GM12878 (cell line): ENCODE measurements around the gene WBP4. TPM values are rescaled to one million over a fixed set of nuclear protein-coding genes. Genes with fewer than 3 reads are reported as not detected.

ENCODE experiments used
- ATAC-seq: fragments of 200-7000 bp; cut with Tn5 transposase; 3 replicates; pipeline ENCODE4 v1.9.1; 2020; ENCODE audit warnings: mild to moderate bottlenecking, moderate library complexity
- BruUV-seq: library from RNA; stranded (reverse); fragments of 400-500 nt; replicated peaks from 2 replicates; lab custom pipeline; 2021; lab: Mats Ljungman, UMichigan
- CTCF ChIA-PET: fragments of 300-600 bp; sonication (Branson Sonifier 250); formaldehyde crosslinking; extraction: SDS; loops from one replicate; lab custom pipeline; 2021; ENCODE audit warnings: inconsistent platforms; lab: Yijun Ruan, JAX
- POLR2A ChIA-PET: fragments of 350-600 bp; formaldehyde crosslinking; extraction: SDS; loops from one replicate; lab custom pipeline; 2021; ENCODE audit warnings: inconsistent platforms; lab: Charles Lee
- RAD21 ChIA-PET: fragments of 300-600 bp; sonication (Branson Sonifier 250); formaldehyde crosslinking; loops from one replicate; lab custom pipeline; 2023; ENCODE audit warnings: antibody characterized with exemption; ENCODE audit not compliant: unreplicated experiment; lab: Charles Lee
- SMC1A ChIA-PET: fragments of 300-600 bp; sonication (Branson Sonifier 250); formaldehyde crosslinking; loops from one replicate; lab custom pipeline; 2023; ENCODE audit not compliant: unreplicated experiment, uncharacterized antibody; lab: Charles Lee
- DNase-seq: peaks from one replicate; pipeline ENCODE4 v3.0.0-alpha.2; 2011; ENCODE audit warnings: low read depth, low spot score
- FAIRE-seq: peaks from 3 replicates; lab custom pipeline; 2011; peaks lifted over from hg19 to GRCh38; lab: Jason Lieb, UNC
- H2AFZ ChIP-seq: 2 replicates; pipeline ENCODE4 v1.6.0; 2011; ENCODE audit warnings: low read depth, low read length, control low read depth; ENCODE audit not compliant: control insufficient read depth
- H3K27ac ChIP-seq: 2 replicates; pipeline ENCODE4 v1.5.1; 2011; ENCODE audit warnings: control low read depth; ENCODE audit not compliant: control insufficient read depth, insufficient read depth
- H3K27me3 ChIP-seq, 2 experiments: replicated peaks in 1 of 2; 2 replicates each; pipeline versions ENCODE4 v1.6.0 to v1.6.1; 2011; ENCODE audit warnings: low read length in 1 of 2; ENCODE audit not compliant: control insufficient read depth in 2 of 2, insufficient read depth in 2 of 2
- H3K36me3 ChIP-seq, 2 experiments: 2 replicates each; pipeline ENCODE4 v1.5.1; 2011; ENCODE audit warnings: low read length in 1 of 2; ENCODE audit not compliant: control insufficient read depth in 2 of 2, insufficient read depth in 2 of 2
- H3K4me1 ChIP-seq: 2 replicates; pipeline ENCODE4 v1.6.1; 2011; ENCODE audit warnings: mild to moderate bottlenecking, low read length, moderate library complexity, mixed read lengths; ENCODE audit not compliant: control insufficient read depth, insufficient read depth
- H3K4me2 ChIP-seq: 2 replicates; pipeline ENCODE4 v1.6.0; 2011; ENCODE audit warnings: control low read depth; ENCODE audit not compliant: control insufficient read depth, insufficient read depth
- H3K4me3 ChIP-seq: fragments of 200-600 bp; sonication (generic); 2 replicates; pipeline ENCODE4 v1.5.1; 2016
- H3K79me2 ChIP-seq: 2 replicates; pipeline ENCODE4 v1.6.0; 2011; ENCODE audit warnings: low read length; ENCODE audit not compliant: control insufficient read depth, insufficient read depth
- H3K9ac ChIP-seq: 2 replicates; pipeline ENCODE4 v1.8.0; 2011; ENCODE audit warnings: low read length, control low read depth, mixed read lengths; ENCODE audit not compliant: control insufficient read depth, insufficient read depth
- H3K9me3 ChIP-seq: replicated peaks from 3 replicates; pipeline ENCODE4 v1.5.1; 2011; ENCODE audit warnings: mild to moderate bottlenecking, low read length; ENCODE audit not compliant: control insufficient read depth, insufficient read depth
- H4K20me1 ChIP-seq: 2 replicates; pipeline ENCODE4 v1.6.0; 2011; ENCODE audit not compliant: control insufficient read depth, insufficient read depth
- ASH2L ChIP-seq: fragments of 300-600, 200-600 bp; sonication (generic); IDR thresholded peaks from 2 replicates; pipeline ENCODE4 v1.6.1; 2017; ENCODE audit warnings: low read depth, mild to moderate bottlenecking, borderline replicate concordance
- MEF2B ChIP-seq: fragments of 450-650 bp; IDR thresholded peaks from 2 replicates; pipeline ENCODE4 v1.6.1; 2018; ENCODE audit warnings: mild to moderate bottlenecking, moderate library complexity; ENCODE audit not compliant: partially characterized antibody, poor library complexity, severe bottlenecking
- NFXL1 ChIP-seq: fragments of 450-650 bp; IDR thresholded peaks from 2 replicates; pipeline ENCODE4 v1.6.1; 2017; ENCODE audit warnings: antibody characterized with exemption, mild to moderate bottlenecking, borderline replicate concordance
- RB1 ChIP-seq: fragments of 450-650 bp; formaldehyde crosslinking; IDR thresholded peaks from 2 replicates; pipeline ENCODE4 v1.6.1; 2017; ENCODE audit warnings: mild to moderate bottlenecking, borderline replicate concordance
- SREBF1 ChIP-seq: IDR thresholded peaks from 2 replicates; pipeline ENCODE4 v1.6.1; 2012; ENCODE audit warnings: mild to moderate bottlenecking, low read length
- SRF ChIP-seq, 2 experiments: IDR thresholded peaks; 2 replicates each; pipeline ENCODE4 v1.6.1; 2011; ENCODE audit warnings: low read depth in 2 of 2, low read length in 2 of 2, mild to moderate bottlenecking in 1 of 2, moderate library complexity in 1 of 2
- SUPT20H ChIP-seq: IDR thresholded peaks from 2 replicates; pipeline ENCODE4 v1.6.1; 2011; ENCODE audit warnings: low read depth, mild to moderate bottlenecking, low read length, moderate library complexity, borderline replicate concordance; ENCODE audit not compliant: control insufficient read depth
- TCF12 ChIP-seq: IDR thresholded peaks from 2 replicates; pipeline ENCODE4 v1.6.1; 2011; ENCODE audit warnings: low read depth, mild to moderate bottlenecking, low read length
- YBX1 ChIP-seq: fragments of 450-650 bp; IDR thresholded peaks from 2 replicates; pipeline ENCODE4 v1.6.1; 2016; ENCODE audit warnings: antibody characterized with exemption
- ZNF274 ChIP-seq: IDR thresholded peaks from one replicate; pipeline ENCODE4 v1.8.0; 2011; ENCODE audit not compliant: insufficient read length, insufficient read depth
- ZNF622 ChIP-seq: fragments of 450-650 bp; IDR thresholded peaks from 2 replicates; pipeline ENCODE4 v1.6.1; 2017; ENCODE audit warnings: mild to moderate bottlenecking, inconsistent platforms
- ZZZ3 ChIP-seq: IDR thresholded peaks from 2 replicates; pipeline ENCODE4 v1.6.1; 2011; ENCODE audit warnings: low read depth; ENCODE audit not compliant: control insufficient read depth, insufficient read length
- WGBS: methylation state at CpG from one replicate; pipeline ENCODE4 v1.1.6; 2016; ENCODE audit warnings: low lambda C conversion rate; ENCODE audit not compliant: insufficient replicate concordance, insufficient coverage; ENCODE audit errors: missing lambda C conversion rate; 5-methylcytosine and 5-hydroxymethylcytosine counted together
- in situ Hi-C: fragments of 300-500 bp; cut with MboI; formaldehyde crosslinking; loops from 9 replicates; pipeline ENCODE4 v1.14.3; 2018; ENCODE audit warnings: mixed read lengths
- intact Hi-C: fragments of 100-400 bp; cut with micrococcal nuclease; formaldehyde crosslinking; loops from one replicate; pipeline ENCODE4 v1.14.2; 2022; ENCODE audit not compliant: unreplicated experiment
- polyA plus RNA-seq, 11 experiments: library from polyadenylated mRNA; depleted of rRNA in 4 of 11; unstranded in 6 of 11; stranded (reverse) in 5 of 11; fragments of >200 nt; fragmentation: Nextera tagmentation in 4 of 11; fragmentation: Illumina TruSeq in 1 of 11; extraction: Ambion mirVana in 4 of 11; extraction: Trizol in 1 of 11; gene quantifications; 1 replicate in 1 of 11; 2 replicates in 10 of 11; pipeline versions ENCODE4 v1.2.1 to v1.2.3, GENCODE V29; 2011 to 2016; ENCODE audit warnings: inconsistent platforms in 2 of 11, missing spikeins in 2 of 11, low read depth in 1 of 11
- total RNA-seq, 4 experiments: library from RNA; depleted of rRNA in 3 of 4; stranded (reverse); fragments of >200 nt in 3 of 4; fragmentation: Illumina TruSeq in 1 of 4; extraction: Trizol in 1 of 4; gene quantifications; 2 replicates each; pipeline versions ENCODE4 v1.2.1 to v1.2.3, GENCODE V29; 2013 to 2021

The WBP4 gene
- total and polyA plus RNA-seq, 10 of the 15 experiments (the other 5 are each of a cell fraction or from before 2014, with no cell fraction given): 7.4 to 21.6 (median 14.2) TPM

- Histone ChIP-seq H3K27me3 (no peaks in the 10 kb centered on the region), H3K4me2 (no peak overlapping the region), H2AFZ (no peak overlapping the region), H3K4me3 (no peak overlapping the region), H3K36me3 (no peaks in the 10 kb centered on the region), H3K4me1 (no peaks in the 10 kb centered on the region), H3K27ac (no peak overlapping the region), H3K9ac (no peak overlapping the region), H4K20me1 (no peaks in the 10 kb centered on the region)
- ATAC-seq (no peak), FAIRE-seq (no peak), DNase-seq (no peak)
- in situ Hi-C loops: no loop called here
- intact Hi-C loops: no loop called here
- ChIA-PET POLR2A (no interaction called here), CTCF (interaction anchor here (1.3 to 10.8 kb wide), 3 partner anchors 28 to 51 kb away, joined by 5 to 129 read pairs (median 13); no protein-coding TSS in a partner anchor), SMC1A (interaction anchor here (1.3 to 1.9 kb wide), 3 partner anchors 11 to 30 kb away, joined by 4 to 5 read pairs (median 5); no protein-coding TSS in a partner anchor)
- BruUV-seq: no TSS peak
- 94% methylated on average over 4 of the region's 4 CpGs for WGBS
- TF ChIP-seq ZZZ3 (no peak), ZNF622 (no peak), ASH2L (no peak), TCF12 (no peak), SUPT20H (no peak), ZNF274 (no peak), RB1 (no peak), SRF (IDR thresholded peaks at IDR 0.05; ENCODE audit: low read depth in 2 of 2, low read length in 2 of 2) (no peak), YBX1 (no peak), MEF2B (no peak), SREBF1 (no peak), NFXL1 (no peak)
- TF ChIP-seq, all 136 proteins: peak for 0
- Histone ChIP-seq H3K79me2 (peaks cover 10% of the 10 kb centered on the region), H3K9me3 (no peaks in the 10 kb centered on the region)
- RAD21 ChIA-PET: no interaction called here
Observed at GRCh38 chr13:41025518-41025917, 35.8 kb upstream of the WBP4 start.
